Measurements from ENCODE around the gene ENPEP.

- TF ChIP-seq CTCF (IDR thresholded peaks at IDR 0.05) (no peak), POLR2A (IDR thresholded peaks at IDR 0.05; ENCODE audit: low read depth) (no peak), POLR2AphosphoS5 (IDR thresholded peaks at IDR 0.05) (no peak), EP300 (IDR thresholded peaks at IDR 0.05) (no peak)
Measured at GRCh38 chr4:110454441-110454840, 21.5 kb upstream of the ENPEP start.
